ENCODE data around the gene NAXD. TPM values are rescaled to one million over a fixed set of nuclear protein-coding genes. Genes with fewer than 3 reads are reported as not detected.

NAXD gene
- total and polyA plus RNA-seq, 7 experiments from 2014 or later = 17.2 to 35.4 (median 25.9) TPM

DNA sequence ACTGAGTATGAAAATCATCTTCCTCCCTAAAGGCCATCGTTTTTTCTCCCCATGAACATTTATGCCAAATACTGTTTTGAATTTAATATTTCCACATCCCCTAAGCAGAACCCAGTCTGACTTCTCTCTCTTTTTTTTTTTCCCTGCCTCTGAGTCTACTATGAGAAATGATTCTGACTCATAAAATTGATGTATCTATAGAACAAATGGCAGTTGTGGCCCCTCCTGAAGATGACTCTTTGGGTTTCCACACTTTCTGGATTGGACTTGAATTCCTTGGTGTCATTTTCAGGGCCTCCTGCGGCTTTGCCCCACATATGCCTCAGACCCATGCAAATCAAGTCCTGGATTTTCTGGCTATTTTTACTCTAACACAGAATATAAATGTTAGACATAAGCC lies 22.7 kb upstream of the NAXD start:
- Histone ChIP-seq H3K27me3 (ENCODE audit: control insufficient read depth in 2 of 2, insufficient read depth in 2 of 2, low read length in 2 of 2) (no peaks in the 10 kb centered on the region), H3K4me3 (ENCODE audit: low read length) (no peak overlapping the region), H3K4me1 (ENCODE audit: control insufficient read depth in 2 of 2, insufficient read depth in 2 of 2, low read length in 2 of 2) (no peaks in the 10 kb centered on the region), H3K27ac (ENCODE audit: low read depth, low read length) (no peak overlapping the region), H3K36me3 (ENCODE audit: control insufficient read depth in 2 of 3, insufficient read depth in 3 of 3, low read length in 3 of 3) (no peaks in the 10 kb centered on the region), H3K9me3 (ENCODE audit: control insufficient read depth in 2 of 3, low read length in 3 of 3) (no peaks in the 10 kb centered on the region)
- H3K9me3 Mint-ChIP-seq = no peaks in the 10 kb centered on the region
- intact Hi-C loops (cut with micrococcal nuclease) = loop anchor here (1.0 to 10.0 kb wide), 6 partner anchors 122 to 632 kb away; no protein-coding TSS in a partner anchor
- DNase-seq = no peak
- no peaks in the 10 kb centered on the region for H3K36me3 Mint-ChIP-seq
- H3K27me3 Mint-ChIP-seq = peaks cover 0 to 26% (median 0%) of the 10 kb centered on the region in 5 donors
- CTCF ChIA-PET = interaction anchor here (0.7 kb wide), 1 partner anchor 17 kb away, joined by 3 read pairs; no protein-coding TSS in a partner anchor
- ATAC-seq = no peak
- no peak overlapping the region for H3K4me3 Mint-ChIP-seq
- no peak overlapping the region for H3K27ac Mint-ChIP-seq
- POLR2A ChIA-PET = no interaction called here
- peaks cover 0 to 4% (median 0%) of the 10 kb centered on the region in 7 donors for H3K4me1 Mint-ChIP-seq

DNA sequence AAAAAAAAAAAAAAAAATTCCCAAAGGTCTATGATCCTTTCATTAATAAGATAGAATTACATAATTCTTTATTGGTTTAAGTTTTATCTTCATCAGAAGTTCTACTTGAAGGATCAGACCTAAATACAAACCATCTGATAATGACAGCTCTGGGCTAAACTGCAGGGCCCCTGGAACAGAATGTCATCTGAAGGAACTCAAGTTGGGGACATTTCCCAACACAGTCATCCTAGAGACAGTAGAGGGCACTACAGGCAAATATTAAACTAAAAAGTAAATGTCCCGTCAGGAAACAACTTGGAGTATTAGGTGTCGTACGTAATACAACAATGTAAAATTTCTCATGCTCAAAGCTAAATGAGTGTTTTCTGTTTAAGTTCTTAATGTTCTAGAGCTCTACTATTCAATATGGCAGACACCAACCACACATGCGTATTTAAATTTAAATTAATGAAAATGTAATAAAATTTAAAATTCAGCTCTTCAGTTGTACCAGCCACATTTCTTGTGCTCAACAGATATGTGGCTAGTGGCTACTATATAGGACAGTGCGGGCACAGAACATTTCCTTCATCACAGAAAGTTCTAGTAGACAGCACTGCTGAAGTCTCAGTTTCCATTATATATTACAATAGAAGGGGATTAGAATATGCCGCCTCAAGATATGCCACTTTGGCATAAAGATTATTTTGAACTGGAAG lies 21.8 kb upstream of the NAXD start:
- H3K4me1 Mint-ChIP-seq = peaks cover 0 to 4% (median 0%) of the 10 kb centered on the region in 7 donors
- ChIA-PET CTCF (interaction anchor here (1.0 to 1.5 kb wide), 3 partner anchors 138 to 236 kb away, joined by 3 to 9 read pairs (median 3); no protein-coding TSS in a partner anchor), POLR2A (interaction anchor here (0.6 kb wide), 1 partner anchor 122 kb away, joined by 6 read pairs; no protein-coding TSS in a partner anchor)
- Histone ChIP-seq H3K4me3 (ENCODE audit: low read length) (no peak overlapping the region), H3K27me3 (ENCODE audit: control insufficient read depth in 2 of 2, insufficient read depth in 2 of 2, low read length in 2 of 2) (no peaks in the 10 kb centered on the region), H3K9me3 (ENCODE audit: control insufficient read depth in 2 of 3, low read length in 3 of 3) (no peaks in the 10 kb centered on the region), H3K36me3 (ENCODE audit: control insufficient read depth in 2 of 3, insufficient read depth in 3 of 3, low read length in 3 of 3) (no peaks in the 10 kb centered on the region), H3K4me1 (ENCODE audit: control insufficient read depth in 2 of 2, insufficient read depth in 2 of 2, low read length in 2 of 2) (no peaks in the 10 kb centered on the region), H3K27ac (ENCODE audit: low read depth, low read length) (no peak overlapping the region)
- ATAC-seq (peak; percentile 77), DNase-seq (peak in 4 of 9 donors; percentile 16 to 40 (median 30))
- H3K4me3 Mint-ChIP-seq = no peak overlapping the region
- H3K36me3 Mint-ChIP-seq = no peaks in the 10 kb centered on the region
- no peak overlapping the region for H3K27ac Mint-ChIP-seq
- intact Hi-C loops (cut with micrococcal nuclease) = loop anchor here (1.0 to 10.0 kb wide), 6 partner anchors 121 to 631 kb away; no protein-coding TSS in a partner anchor
- no peaks in the 10 kb centered on the region for H3K9me3 Mint-ChIP-seq
- H3K27me3 Mint-ChIP-seq = peaks cover 0 to 20% (median 0%) of the 10 kb centered on the region in 5 donors

DNA sequence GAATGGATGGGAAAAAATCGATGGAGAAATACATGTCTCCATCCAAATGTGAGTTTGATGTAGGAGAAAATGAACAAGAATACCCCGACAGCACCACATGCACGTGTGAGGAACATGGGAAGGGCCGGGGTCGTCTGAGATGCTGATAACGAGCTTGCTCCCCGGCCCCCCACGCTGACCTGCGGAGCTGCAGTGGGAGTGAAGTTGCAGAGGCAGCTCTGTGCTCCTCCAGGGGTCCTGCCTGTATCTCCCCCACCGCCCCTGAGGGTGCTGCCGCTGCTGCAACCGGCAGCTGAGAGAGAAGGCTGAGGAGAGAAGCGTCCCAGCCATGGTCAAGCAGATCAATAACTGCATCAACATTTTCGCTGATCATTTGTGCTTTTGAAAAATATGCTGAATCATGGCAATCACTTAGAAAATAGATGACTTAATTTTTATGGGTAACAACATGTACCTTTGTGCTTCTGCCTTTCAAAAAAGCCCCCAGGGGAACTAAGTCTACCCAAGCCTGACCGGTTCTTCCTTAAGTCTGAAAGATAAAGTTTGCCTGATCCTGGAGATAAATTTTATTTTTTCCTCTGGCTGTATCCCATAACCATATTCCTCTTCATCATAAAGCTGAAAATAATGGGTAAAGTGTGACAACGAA lies 18.2 kb upstream of the NAXD start:
- Mint-ChIP-seq H3K27ac (no peak overlapping the region), H3K27me3 (peaks cover 0 to 16% (median 4%) of the 10 kb centered on the region in 5 donors), H3K4me3 (no peak overlapping the region), H3K36me3 (no peaks in the 10 kb centered on the region), H3K4me1 (peaks cover 0 to 4% (median 0%) of the 10 kb centered on the region in 7 donors), H3K9me3 (no peaks in the 10 kb centered on the region)
- H3K9me3 ChIP-seq (ENCODE audit: control insufficient read depth in 2 of 3, low read length in 3 of 3) = no peaks in the 10 kb centered on the region
- H3K4me3 ChIP-seq (ENCODE audit: low read length) = no peak overlapping the region
- H3K4me1 ChIP-seq (ENCODE audit: control insufficient read depth in 2 of 2, insufficient read depth in 2 of 2, low read length in 2 of 2) = no peaks in the 10 kb centered on the region
- DNase-seq (no peak), ATAC-seq (no peak)
- intact Hi-C loops (cut with micrococcal nuclease) = loop anchor here in 1 of 2 donors (10.0 kb wide), 1 partner anchor 628 kb away; no protein-coding TSS in a partner anchor
- no peaks in the 10 kb centered on the region for H3K27me3 ChIP-seq (ENCODE audit: control insufficient read depth in 2 of 2, insufficient read depth in 2 of 2, low read length in 2 of 2)
- H3K36me3 ChIP-seq (ENCODE audit: control insufficient read depth in 2 of 3, insufficient read depth in 3 of 3, low read length in 3 of 3) = no peaks in the 10 kb centered on the region
- ChIA-PET POLR2A (interaction anchor here (0.7 kb wide), 1 partner anchor 223 kb away, joined by 3 read pairs; no protein-coding TSS in a partner anchor), CTCF (interaction anchor here (0.7 to 1.5 kb wide), 4 partner anchors 50 to 467 kb away, joined by 3 to 6 read pairs (median 3); no protein-coding TSS in a partner anchor)
- no peak overlapping the region for H3K27ac ChIP-seq (ENCODE audit: low read depth, low read length)

DNA sequence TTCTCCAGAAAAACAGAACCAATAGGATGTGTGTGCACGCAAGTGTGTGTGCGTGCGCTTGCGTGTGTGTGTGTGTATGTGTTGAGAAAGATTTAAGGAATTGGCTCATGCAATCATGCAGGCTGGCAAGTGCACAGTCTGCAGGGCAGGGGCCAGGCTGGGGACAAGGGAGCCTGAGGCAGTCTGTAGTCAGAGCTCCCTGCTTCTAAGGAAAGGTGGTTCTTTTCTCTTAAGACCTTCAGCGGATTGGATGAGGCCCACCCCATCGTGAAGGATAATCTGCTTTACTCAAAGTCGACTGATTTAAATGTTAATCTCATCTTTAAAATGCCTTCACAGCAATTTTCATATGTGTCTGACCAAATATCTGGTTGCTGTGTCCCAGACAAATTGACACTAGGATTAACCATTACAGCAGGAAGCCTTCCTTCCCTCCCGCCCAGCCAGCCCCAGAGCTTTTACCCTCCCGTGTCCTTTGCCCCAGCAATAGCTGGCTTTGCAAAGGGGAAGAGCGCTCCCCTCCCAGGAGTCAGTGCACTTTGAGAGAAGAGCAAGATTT lies 15.0 kb upstream of the NAXD start:
- DNase-seq (no peak), ATAC-seq (no peak)
- H3K4me1 Mint-ChIP-seq = no peaks in the 10 kb centered on the region
- no peaks in the 10 kb centered on the region for H3K9me3 ChIP-seq (ENCODE audit: control insufficient read depth in 2 of 3, low read length in 3 of 3)
- no peaks in the 10 kb centered on the region for H3K27me3 ChIP-seq (ENCODE audit: control insufficient read depth in 2 of 2, insufficient read depth in 2 of 2, low read length in 2 of 2)
- no peak overlapping the region for H3K4me3 Mint-ChIP-seq
- ChIA-PET POLR2A (no interaction called here), CTCF (no interaction called here)
- no peaks in the 10 kb centered on the region for H3K36me3 Mint-ChIP-seq
- H3K4me1 ChIP-seq (ENCODE audit: control insufficient read depth in 2 of 2, insufficient read depth in 2 of 2, low read length in 2 of 2) = no peaks in the 10 kb centered on the region
- peaks cover 0 to 16% (median 4%) of the 10 kb centered on the region in 5 donors for H3K27me3 Mint-ChIP-seq
- H3K4me3 ChIP-seq (ENCODE audit: low read length) = no peak overlapping the region
- no peak overlapping the region for H3K27ac ChIP-seq (ENCODE audit: low read depth, low read length)
- peak overlapping the region in 1 of 9 donors; percentile 62 for H3K27ac Mint-ChIP-seq
- H3K36me3 ChIP-seq (ENCODE audit: control insufficient read depth in 2 of 3, insufficient read depth in 3 of 3, low read length in 3 of 3) = no peaks in the 10 kb centered on the region
- peaks cover 0 to 4% (median 0%) of the 10 kb centered on the region in 11 donors for H3K9me3 Mint-ChIP-seq
- intact Hi-C loops (cut with micrococcal nuclease) = no loop called here

DNA sequence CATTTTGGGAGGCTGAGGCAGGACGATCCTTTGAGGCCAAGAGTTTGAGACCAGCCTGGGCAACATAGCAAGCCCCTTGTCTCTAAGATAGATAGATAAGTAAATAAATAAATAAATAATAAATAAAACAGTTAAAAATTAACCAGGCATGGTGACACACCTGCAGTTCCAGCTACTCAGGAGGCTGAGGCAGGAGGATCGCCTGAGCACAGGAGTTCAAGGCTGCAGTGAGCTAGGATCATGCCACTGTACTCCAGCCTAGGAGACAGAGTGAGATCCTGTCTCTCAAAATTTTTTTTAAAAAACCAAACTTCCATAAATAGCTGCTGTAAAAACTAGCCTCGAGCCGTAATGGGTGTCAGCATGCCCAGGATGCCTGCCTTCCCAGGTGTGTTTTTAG lies 14.4 kb upstream of the NAXD start:
- Mint-ChIP-seq H3K27me3 (peaks cover 0 to 16% (median 4%) of the 10 kb centered on the region in 5 donors), H3K27ac (no peak overlapping the region), H3K4me3 (no peak overlapping the region), H3K9me3 (peaks cover 0 to 4% (median 0%) of the 10 kb centered on the region in 11 donors), H3K4me1 (no peaks in the 10 kb centered on the region), H3K36me3 (no peaks in the 10 kb centered on the region)
- no peak for ATAC-seq
- no peak overlapping the region for H3K4me3 ChIP-seq (ENCODE audit: low read length)
- no peaks in the 10 kb centered on the region for H3K36me3 ChIP-seq (ENCODE audit: control insufficient read depth in 2 of 3, insufficient read depth in 3 of 3, low read length in 3 of 3)
- no peak for DNase-seq
- H3K4me1 ChIP-seq (ENCODE audit: control insufficient read depth in 2 of 2, insufficient read depth in 2 of 2, low read length in 2 of 2) = no peaks in the 10 kb centered on the region
- CTCF ChIA-PET = no interaction called here
- intact Hi-C loops (cut with micrococcal nuclease) = no loop called here
- H3K27ac ChIP-seq (ENCODE audit: low read depth, low read length) = no peak overlapping the region
- POLR2A ChIA-PET = no interaction called here
- no peaks in the 10 kb centered on the region for H3K27me3 ChIP-seq (ENCODE audit: control insufficient read depth in 2 of 2, insufficient read depth in 2 of 2, low read length in 2 of 2)
- no peaks in the 10 kb centered on the region for H3K9me3 ChIP-seq (ENCODE audit: control insufficient read depth in 2 of 3, low read length in 3 of 3)

DNA sequence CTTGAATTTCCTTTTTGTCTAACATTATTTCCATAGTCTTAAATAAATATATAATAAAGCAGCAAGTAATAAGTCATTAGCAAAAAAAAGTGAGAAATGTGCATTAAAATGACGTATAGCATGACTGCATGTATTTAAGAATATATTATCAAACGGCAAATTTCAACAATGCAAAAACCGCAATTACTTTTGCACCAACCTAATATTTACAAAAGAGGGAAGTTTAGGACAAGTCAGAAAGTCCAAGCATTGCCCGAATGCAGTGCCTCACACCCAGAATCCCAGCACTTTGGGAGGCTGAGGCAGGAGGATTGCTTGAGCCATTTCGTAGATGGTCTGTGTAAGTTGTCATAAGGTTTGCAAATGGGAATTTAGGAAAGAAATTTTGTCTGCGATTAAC lies 10.2 kb upstream of the NAXD start:
- Histone ChIP-seq H3K4me3 (ENCODE audit: low read length) (no peak overlapping the region), H3K27me3 (ENCODE audit: control insufficient read depth in 2 of 2, insufficient read depth in 2 of 2, low read length in 2 of 2) (no peaks in the 10 kb centered on the region), H3K4me1 (ENCODE audit: control insufficient read depth in 2 of 2, insufficient read depth in 2 of 2, low read length in 2 of 2) (no peaks in the 10 kb centered on the region), H3K36me3 (ENCODE audit: control insufficient read depth in 2 of 3, insufficient read depth in 3 of 3, low read length in 3 of 3) (no peaks in the 10 kb centered on the region), H3K27ac (ENCODE audit: low read depth, low read length) (no peak overlapping the region), H3K9me3 (ENCODE audit: control insufficient read depth in 2 of 3, low read length in 3 of 3) (no peaks in the 10 kb centered on the region)
- Mint-ChIP-seq H3K4me1 (peaks cover 0 to 3% (median 0%) of the 10 kb centered on the region in 7 donors), H3K27ac (no peak overlapping the region), H3K9me3 (peaks cover 0 to 5% (median 2%) of the 10 kb centered on the region in 11 donors), H3K27me3 (peaks cover 0 to 17% (median 4%) of the 10 kb centered on the region in 5 donors), H3K4me3 (no peak overlapping the region), H3K36me3 (peaks cover 0 to 5% (median 0%) of the 10 kb centered on the region in 5 donors)
- DNase-seq (no peak), ATAC-seq (no peak)
- ChIA-PET POLR2A (interaction anchor here (0.6 kb wide), 1 partner anchor 37 kb away, joined by 4 read pairs; no protein-coding TSS in a partner anchor), CTCF (no interaction called here)
- intact Hi-C loops (cut with micrococcal nuclease) = no loop called here

Data from naive thymus-derived CD4-positive, alpha-beta T cell (primary cell).